Measurements from ENCODE around the gene NUBPL. TPM values are rescaled to one million over a fixed set of nuclear protein-coding genes. Genes with fewer than 3 reads are reported as not detected.
"Not testable (repeated sequence)": the region's sequence is repeated elsewhere in the genome, so short reads cannot be mapped to it uniquely, and the experiment has no call there.

Gene NUBPL
- total and polyA plus RNA-seq, 2 experiments from 2014 or later = 22.9 to 30.8 TPM

- H3K27me3 ChIP-seq = no peaks in the 10 kb centered on the region
- no peak overlapping the region for H3K4me3 ChIP-seq
- no peaks in the 10 kb centered on the region for H3K9me3 ChIP-seq (ENCODE audit: low read depth)
- H3K27ac ChIP-seq = no peak overlapping the region
- H3K4me1 ChIP-seq (ENCODE audit: low read depth) = no peaks in the 10 kb centered on the region
- H3K36me3 ChIP-seq = no peaks in the 10 kb centered on the region
- DNase-seq (ENCODE audit: low read depth in 1 of 2, low spot score in 1 of 2) = no peak
- TF ChIP-seq, protein P1, sequence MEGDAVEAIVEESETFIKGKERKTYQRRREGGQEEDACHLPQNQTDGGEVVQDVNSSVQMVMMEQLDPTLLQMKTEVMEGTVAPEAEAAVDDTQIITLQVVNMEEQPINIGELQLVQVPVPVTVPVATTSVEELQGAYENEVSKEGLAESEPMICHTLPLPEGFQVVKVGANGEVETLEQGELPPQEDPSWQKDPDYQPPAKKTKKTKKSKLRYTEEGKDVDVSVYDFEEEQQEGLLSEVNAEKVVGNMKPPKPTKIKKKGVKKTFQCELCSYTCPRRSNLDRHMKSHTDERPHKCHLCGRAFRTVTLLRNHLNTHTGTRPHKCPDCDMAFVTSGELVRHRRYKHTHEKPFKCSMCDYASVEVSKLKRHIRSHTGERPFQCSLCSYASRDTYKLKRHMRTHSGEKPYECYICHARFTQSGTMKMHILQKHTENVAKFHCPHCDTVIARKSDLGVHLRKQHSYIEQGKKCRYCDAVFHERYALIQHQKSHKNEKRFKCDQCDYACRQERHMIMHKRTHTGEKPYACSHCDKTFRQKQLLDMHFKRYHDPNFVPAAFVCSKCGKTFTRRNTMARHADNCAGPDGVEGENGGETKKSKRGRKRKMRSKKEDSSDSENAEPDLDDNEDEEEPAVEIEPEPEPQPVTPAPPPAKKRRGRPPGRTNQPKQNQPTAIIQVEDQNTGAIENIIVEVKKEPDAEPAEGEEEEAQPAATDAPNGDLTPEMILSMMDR (IDR thresholded peaks at IDR 0.05; ENCODE audit: low read depth, low read length) = no peak
Observed at GRCh38 chr14:31611778-31612433, 50.7 kb downstream of the NUBPL start.

- Histone ChIP-seq H3K4me1 (ENCODE audit: low read depth) (no peaks in the 10 kb centered on the region), H3K9me3 (ENCODE audit: low read depth) (no peaks in the 10 kb centered on the region), H3K27ac (no peak overlapping the region), H3K36me3 (no peaks in the 10 kb centered on the region), H3K27me3 (no peaks in the 10 kb centered on the region), H3K4me3 (no peak overlapping the region)
- DNase-seq (ENCODE audit: low read depth in 1 of 2, low spot score in 1 of 2) = no peak
- TF ChIP-seq, protein P1 (IDR thresholded peaks at IDR 0.05; ENCODE audit: low read depth, low read length) = no peak
Observed at GRCh38 chr14:31613188-31613587, 52.0 kb downstream of the NUBPL start.

- not testable (repeated sequence) for H3K27ac ChIP-seq; H3K27me3 ChIP-seq; H3K4me3 ChIP-seq; H3K9me3 ChIP-seq (ENCODE audit: low read depth); H3K36me3 ChIP-seq; DNase-seq (ENCODE audit: low read depth in 1 of 2, low spot score in 1 of 2); H3K4me1 ChIP-seq (ENCODE audit: low read depth)
Observed at GRCh38 chr14:31618884-31619283, 57.7 kb downstream of the NUBPL start.

DNA sequence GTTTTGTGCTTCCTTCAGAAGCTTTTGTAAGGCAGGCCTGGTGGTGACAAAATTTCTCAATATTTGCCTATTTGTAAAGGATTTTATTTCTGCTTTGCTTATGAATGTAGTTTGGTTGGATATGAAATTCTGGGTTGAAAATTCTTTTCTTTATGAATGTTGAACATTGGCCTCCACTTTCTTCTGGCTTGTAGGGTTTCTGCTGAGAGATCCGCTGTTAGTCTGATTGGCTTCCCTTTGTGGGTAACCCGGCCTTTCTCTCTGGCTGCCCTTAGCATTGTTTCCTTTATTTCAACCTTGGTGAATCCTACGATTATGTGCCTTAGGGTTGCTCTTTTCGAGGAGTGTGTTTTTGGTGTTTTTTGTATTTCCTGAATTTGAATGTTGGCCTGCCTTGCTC lies 58.2 kb downstream of the NUBPL start:
- TF ChIP-seq, protein P1 (IDR thresholded peaks at IDR 0.05; ENCODE audit: low read depth, low read length) = no peak
- no peaks in the 10 kb centered on the region for H3K4me1 ChIP-seq (ENCODE audit: low read depth)
- no peaks in the 10 kb centered on the region for H3K27me3 ChIP-seq
- H3K9me3 ChIP-seq (ENCODE audit: low read depth) = no peaks in the 10 kb centered on the region
- DNase-seq (ENCODE audit: low read depth in 1 of 2, low spot score in 1 of 2) = no peak
- H3K36me3 ChIP-seq = no peaks in the 10 kb centered on the region
- H3K27ac ChIP-seq = no peak overlapping the region
- no peak overlapping the region for H3K4me3 ChIP-seq

DNA sequence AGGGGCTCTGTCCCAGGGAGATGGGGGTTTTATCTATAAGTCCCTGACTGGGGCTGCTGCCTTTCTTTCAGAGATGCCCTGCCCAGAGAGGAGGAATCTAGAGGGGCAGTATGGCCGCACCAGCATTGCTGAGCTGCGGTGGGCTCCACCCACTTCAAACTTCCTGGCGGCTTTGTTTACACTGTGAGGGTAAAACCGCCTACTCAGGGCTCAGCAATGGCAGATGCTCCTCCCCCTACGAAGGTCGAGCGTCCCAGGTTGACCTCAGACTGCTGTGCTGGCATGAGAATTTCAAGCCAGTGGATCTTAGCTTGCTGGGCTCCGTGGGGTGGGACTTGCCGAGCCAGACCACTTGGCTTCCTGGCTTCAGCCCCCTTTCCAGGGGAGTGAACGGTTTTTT lies 59.7 kb downstream of the NUBPL start:
- DNase-seq (ENCODE audit: low read depth in 1 of 2, low spot score in 1 of 2); H3K4me3 ChIP-seq; H3K9me3 ChIP-seq (ENCODE audit: low read depth); H3K27ac ChIP-seq; H3K27me3 ChIP-seq; H3K36me3 ChIP-seq; H3K4me1 ChIP-seq (ENCODE audit: low read depth): not testable (repeated sequence)

- TF ChIP-seq, protein P1 (IDR thresholded peaks at IDR 0.05; ENCODE audit: low read depth, low read length) = no peak
- Histone ChIP-seq H3K27ac (no peak overlapping the region), H3K4me3 (no peak overlapping the region), H3K4me1 (ENCODE audit: low read depth) (no peaks in the 10 kb centered on the region), H3K36me3 (no peaks in the 10 kb centered on the region), H3K27me3 (no peaks in the 10 kb centered on the region), H3K9me3 (ENCODE audit: low read depth) (no peaks in the 10 kb centered on the region)
- no peak for DNase-seq (ENCODE audit: low read depth in 1 of 2, low spot score in 1 of 2)
Observed at GRCh38 chr14:31622060-31622459, 60.9 kb downstream of the NUBPL start.

GRCh38 chr14:31652900-31653299 lies 91.7 kb downstream of the NUBPL start:
- H3K9me3 ChIP-seq (ENCODE audit: low read depth); H3K4me3 ChIP-seq; DNase-seq (ENCODE audit: low read depth in 1 of 2, low spot score in 1 of 2): not testable (repeated sequence)

More at GRCh38 chr14:31652900-31653299, 91.7 kb downstream of the NUBPL start:
- H3K27me3 ChIP-seq; H3K36me3 ChIP-seq; H3K4me1 ChIP-seq (ENCODE audit: low read depth); H3K27ac ChIP-seq: not testable (repeated sequence)
